Esophagus mucosa (tissue), 1 donor: ENCODE results near the gene KDM2A. TPM values are rescaled to one million over a fixed set of nuclear protein-coding genes. Genes with fewer than 3 reads are reported as not detected.

ENCODE experiments used
- ATAC-seq: fragments of 200-7000 bp; cut with Tn5 transposase; one replicate; pipeline ENCODE4 v1.9.1; 2020
- total RNA-seq: library from RNA; stranded (reverse); gene quantifications from one replicate; pipeline ENCODE4 v1.2.4, GENCODE V29; 2023
- donor health status: DM: yes; HTN: yes; CAD: no.

The KDM2A gene
- total RNA-seq, 1 donor from 2014 or later: 67.2 TPM

- no peak for ATAC-seq
Measured at GRCh38 chr11:67274768-67275605, 155.9 kb downstream of the KDM2A start.

DNA sequence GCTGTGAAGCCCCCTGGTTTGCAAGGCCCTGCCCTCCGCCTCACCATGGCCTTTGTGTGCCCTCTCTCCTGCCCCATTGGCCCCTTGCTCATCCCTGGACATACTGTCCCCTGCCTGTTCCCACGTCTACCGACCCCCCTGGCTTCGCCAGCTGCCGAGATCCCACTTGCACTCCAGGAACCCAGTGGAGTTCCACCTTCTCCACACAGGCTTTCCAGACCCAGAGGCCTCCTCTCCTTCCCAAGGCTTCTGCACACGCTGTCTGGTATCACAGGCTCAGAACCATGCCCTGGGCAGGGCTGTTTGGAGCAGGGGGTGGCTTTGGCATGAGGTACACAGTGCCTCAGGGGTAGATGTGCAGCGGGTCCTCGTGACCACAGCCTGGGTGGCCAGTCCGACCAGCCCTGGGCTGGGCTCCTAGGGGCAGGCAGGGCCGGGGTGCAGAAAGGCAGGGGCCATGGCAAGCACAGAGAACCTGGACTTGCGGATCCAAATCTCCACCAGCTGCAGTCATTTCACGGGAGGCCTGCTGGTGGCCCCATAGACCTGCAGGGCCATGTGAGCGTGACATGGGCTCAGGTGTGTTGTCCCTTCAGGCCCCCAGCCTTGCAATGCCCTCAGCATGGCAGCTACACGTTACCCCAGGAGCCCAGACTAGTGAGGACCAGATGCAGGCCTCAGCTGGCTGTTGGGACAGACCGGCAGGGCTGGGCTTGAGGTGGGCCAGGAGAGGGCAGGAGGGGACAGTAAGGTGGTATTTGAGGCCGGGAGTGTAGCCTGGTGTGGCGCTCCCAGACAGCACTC lies 156.7 kb downstream of the KDM2A start:
- ATAC-seq: no peak

- ATAC-seq: peak; percentile 43
Measured at GRCh38 chr11:67276781-67277230, 157.7 kb downstream of the KDM2A start.

GRCh38 chr11:67277231-67277961 lies 158.3 kb downstream of the KDM2A start:
- peak; percentile 80 for ATAC-seq

DNA sequence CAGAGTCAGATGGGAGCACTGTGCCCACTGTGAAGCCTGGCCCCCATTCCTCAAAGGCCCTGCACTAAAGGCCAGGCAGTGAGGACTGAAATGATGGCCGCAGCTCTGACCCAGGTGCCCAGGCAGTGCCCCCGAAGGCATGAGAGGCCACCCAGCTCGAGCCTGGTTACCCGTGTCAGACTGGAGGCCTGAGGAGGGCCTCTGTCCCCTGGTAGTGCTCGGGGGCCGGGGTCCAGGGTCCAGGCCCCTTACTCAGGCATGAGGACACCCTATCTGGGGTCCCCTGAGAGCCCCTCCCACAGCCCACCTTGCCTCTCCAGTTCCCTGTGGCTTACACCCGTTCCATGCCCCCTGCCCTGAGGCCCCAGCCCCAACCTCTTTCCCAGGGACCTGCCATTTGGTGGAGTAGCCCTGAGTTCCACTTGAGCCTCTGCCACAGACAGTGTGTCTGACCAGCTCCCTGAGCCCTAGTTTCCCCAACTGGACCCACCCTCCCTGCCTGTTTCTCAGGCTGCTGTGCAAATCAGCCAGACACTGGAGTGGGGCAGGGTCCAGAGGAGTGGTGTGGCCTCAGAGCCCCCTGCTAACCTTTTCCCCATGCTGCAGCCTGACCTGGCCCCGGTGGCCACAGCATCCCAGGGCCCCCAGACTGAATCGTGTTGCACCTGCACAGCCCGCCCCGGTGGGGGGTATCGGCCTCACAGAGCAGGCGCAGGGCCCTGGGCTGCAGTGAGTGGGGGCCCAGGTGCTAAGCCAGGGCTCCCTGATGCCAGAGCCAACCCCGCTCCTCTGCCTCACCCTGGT lies 159.3 kb downstream of the KDM2A start:
- ATAC-seq: no peak

GRCh38 chr11:67278939-67279588 lies 160.0 kb downstream of the KDM2A start:
- ATAC-seq: no peak

GRCh38 chr11:67279589-67280340 lies 160.7 kb downstream of the KDM2A start:
- ATAC-seq: no peak

DNA sequence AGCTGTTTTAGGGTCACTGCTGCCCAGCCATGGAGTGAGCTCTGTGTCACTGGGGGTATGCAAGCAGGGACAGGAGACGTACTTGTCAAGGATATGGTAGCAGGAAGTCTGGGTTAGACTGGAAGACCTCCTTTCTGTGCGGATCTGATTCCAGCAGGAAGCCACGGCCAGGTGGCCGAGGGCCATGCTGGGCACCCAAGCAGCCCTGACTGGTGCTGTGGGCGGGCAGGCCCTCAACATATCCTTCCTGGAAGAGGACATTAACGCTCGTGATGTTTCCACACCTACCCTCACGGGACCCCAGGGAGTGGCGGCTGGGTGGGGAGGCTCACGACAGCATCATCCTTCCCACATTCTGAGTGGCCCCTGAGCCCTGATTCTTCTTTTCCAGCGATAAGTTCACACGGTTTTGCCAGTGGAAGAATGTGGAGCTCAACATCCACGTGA lies 161.3 kb downstream of the KDM2A start:
- no peak for ATAC-seq

DNA sequence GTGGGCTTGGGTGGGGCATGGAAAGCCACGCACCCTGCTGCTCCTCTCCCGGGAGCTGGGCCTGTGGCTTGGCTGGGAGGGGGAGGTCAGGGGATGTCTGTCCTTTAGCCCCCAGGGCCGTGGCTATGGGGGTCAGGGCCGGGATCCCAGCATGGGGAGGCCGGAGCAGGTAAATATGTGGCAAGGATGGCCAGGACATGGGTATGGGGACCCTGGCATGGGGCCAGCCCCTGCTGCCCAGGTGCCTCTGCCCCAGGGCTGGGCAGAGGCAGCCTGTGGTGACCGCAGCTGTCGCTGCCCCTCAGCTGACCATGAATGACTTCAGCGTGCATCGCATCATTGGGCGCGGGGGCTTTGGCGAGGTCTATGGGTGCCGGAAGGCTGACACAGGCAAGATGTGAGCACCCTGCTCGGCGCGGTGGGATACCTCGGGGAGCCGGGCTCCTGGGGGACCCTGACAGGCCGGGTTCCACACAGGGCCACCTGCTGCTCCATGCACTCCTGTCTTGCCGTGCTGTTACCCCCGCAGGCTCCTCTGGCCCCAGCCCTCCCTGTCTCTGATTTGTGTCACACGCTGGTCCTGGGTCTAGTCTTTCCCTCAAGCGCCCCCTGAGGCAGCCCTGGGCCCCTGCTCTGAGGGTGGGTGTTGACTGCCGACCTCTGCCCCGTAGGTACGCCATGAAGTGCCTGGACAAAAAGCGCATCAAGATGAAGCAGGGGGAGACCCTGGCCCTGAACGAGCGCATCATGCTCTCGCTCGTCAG lies 161.9 kb downstream of the KDM2A start:
- ATAC-seq: no peak

- ATAC-seq: no peak
Measured at GRCh38 chr11:67281552-67282150, 162.6 kb downstream of the KDM2A start.

DNA sequence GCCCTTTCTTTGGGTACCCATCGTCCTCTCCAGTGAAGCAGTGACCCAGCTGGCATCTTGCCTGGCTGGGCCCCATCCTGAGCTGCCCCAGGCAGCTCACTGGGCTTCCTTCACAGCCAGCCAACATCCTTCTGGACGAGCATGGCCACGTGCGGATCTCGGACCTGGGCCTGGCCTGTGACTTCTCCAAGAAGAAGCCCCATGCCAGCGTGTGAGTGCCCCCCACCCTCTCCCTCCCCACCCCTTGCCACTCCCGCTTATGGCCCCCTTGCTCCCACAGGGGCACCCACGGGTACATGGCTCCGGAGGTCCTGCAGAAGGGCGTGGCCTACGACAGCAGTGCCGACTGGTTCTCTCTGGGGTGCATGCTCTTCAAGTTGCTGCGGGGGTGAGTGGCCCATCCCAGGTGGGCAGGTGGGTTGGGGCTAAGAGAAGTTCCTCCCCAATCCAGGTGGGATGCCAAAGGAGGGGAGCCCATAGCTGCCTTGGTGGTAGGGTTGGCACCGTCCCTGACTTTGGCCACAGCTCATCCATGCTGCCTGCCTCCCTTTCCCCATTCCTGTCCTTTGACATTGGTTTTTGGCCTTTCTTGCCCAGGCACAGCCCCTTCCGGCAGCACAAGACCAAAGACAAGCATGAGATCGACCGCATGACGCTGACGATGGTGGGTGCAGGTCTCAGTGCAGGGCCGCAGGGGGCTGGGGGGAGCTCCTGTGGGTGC lies 163.3 kb downstream of the KDM2A start:
- ATAC-seq: no peak

- ATAC-seq: no peak
Measured at GRCh38 chr11:67282876-67283371, 163.9 kb downstream of the KDM2A start.

GRCh38 chr11:67283481-67283963 lies 164.5 kb downstream of the KDM2A start:
- no peak for ATAC-seq

DNA sequence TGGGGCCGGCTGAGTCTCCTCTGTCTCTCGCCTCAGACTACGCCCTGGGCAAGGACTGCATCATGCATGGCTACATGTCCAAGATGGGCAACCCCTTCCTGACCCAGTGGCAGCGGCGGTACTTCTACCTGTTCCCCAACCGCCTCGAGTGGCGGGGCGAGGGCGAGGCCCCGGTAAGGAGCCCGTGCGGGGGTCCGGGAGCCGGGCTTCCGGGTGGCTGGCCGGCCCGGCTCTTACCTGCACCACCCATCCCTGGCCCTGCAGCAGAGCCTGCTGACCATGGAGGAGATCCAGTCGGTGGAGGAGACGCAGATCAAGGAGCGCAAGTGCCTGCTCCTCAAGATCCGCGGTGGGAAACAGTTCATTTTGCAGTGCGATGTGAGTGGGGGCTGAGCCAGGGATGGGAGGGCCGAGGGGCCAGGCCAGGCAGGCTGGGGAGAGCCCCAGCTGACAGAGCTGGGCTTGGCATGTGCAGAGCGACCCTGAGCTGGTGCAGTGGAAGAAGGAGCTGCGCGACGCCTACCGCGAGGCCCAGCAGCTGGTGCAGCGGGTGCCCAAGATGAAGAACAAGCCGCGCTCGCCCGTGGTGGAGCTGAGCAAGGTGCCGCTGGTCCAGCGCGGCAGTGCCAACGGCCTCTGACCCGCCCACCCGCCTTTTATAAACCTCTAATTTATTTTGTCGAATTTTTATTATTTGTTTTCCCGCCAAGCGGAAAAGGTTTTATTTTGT lies 165.9 kb downstream of the KDM2A start:
- ATAC-seq: no peak

DNA sequence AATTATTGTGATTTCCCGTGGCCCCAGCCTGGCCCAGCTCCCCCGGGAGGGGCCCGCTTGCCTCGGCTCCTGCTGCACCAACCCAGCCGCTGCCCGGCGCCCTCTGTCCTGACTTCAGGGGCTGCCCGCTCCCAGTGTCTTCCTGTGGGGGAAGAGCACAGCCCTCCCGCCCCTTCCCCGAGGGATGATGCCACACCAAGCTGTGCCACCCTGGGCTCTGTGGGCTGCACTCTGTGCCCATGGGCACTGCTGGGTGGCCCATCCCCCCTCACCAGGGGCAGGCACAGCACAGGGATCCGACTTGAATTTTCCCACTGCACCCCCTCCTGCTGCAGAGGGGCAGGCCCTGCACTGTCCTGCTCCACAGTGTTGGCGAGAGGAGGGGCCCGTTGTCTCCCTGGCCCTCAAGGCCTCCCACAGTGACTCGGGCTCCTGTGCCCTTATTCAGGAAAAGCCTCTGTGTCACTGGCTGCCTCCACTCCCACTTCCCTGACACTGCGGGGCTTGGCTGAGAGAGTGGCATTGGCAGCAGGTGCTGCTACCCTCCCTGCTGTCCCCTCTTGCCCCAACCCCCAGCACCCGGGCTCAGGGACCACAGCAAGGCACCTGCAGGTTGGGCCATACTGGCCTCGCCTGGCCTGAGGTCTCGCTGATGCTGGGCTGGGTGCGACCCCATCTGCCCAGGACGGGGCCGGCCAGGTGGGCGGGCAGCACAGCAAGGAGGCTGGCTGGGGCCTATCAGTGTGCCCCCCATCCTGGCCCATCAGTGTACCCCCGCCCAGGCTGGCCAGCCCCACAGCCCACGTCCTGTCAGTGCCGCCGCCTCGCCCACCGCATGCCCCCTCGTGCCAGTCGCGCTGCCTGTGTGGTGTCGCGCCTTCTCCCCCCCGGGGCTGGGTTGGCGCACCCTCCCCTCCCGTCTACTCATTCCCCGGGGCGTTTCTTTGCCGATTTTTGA lies 166.8 kb downstream of the KDM2A start:
- no peak for ATAC-seq

DNA sequence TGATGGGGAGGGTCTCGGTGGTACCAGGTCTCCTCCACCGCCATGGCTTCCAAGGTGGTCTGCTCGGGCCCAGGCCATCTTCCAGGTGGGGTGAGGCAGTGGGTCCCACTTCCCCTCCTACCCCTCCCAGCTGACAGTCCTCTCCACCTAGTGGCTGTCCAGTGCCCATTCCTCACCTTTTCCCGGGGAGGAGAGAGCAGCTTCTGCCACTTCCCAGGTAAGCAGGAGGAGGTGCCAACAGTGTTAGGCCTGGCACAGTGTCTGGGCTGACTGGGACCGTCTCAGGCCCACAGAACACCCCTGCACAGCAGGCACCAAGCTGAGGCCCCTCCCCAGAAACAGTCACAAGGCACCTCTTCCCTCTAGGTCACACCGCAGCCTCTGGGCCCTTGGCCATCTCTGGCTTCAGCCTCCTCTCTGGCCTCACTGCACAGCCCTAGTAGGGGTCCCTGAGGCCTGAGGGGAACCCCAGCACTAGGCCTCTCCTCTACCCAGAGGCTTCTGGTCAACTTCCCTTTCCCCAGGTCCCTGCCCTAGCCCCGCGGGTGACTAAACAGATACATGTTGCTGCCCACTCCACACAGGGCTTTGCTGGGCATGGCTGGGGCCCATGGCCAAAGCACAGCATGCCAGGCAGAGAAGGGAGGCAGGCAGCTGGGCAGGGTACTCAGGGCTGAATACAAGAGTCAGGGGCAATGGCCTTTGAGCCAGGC lies 167.7 kb downstream of the KDM2A start:
- ATAC-seq: no peak
